ENCODE data around the gene NMRAL1.

NMRAL1 gene

GRCh38 chr16:4515611-4516233 is 41.3 kb upstream of the NMRAL1 start:
- Histone ChIP-seq H3K4me2 (ENCODE audit: low read depth, low read length, poor library complexity, severe bottlenecking) (no peak overlapping the region), H3K9me3 (ENCODE audit: insufficient read depth, low read length) (no peaks in the 10 kb centered on the region), H3K36me3 (ENCODE audit: low read length) (no peaks in the 10 kb centered on the region), H3K4me3 (ENCODE audit: insufficient read depth, low read length, poor library complexity, severe bottlenecking) (no peak overlapping the region), H3K9ac (ENCODE audit: low read length) (no peak overlapping the region), H3K79me2 (ENCODE audit: insufficient read depth, low read length) (no peaks in the 10 kb centered on the region), H4K20me1 (ENCODE audit: low read depth, low read length) (no peaks in the 10 kb centered on the region), H3K27me3 (ENCODE audit: low read length) (no peaks in the 10 kb centered on the region), H3F3A (ENCODE audit: insufficient read depth) (peaks cover 10% of the 10 kb centered on the region; the same call in 1 of the 2 replicates), H2AFZ (ENCODE audit: low read depth, low read length, severe bottlenecking) (no peak overlapping the region), H3K27ac (ENCODE audit: low read depth, low read length) (no peak overlapping the region), H3K9me2 (replicated peaks; ENCODE audit: insufficient read depth, low read length) (no peaks in the 10 kb centered on the region)
- no peak for TF ChIP-seq EZH2phosphoT487 (conservative IDR thresholded peaks at IDR 0.05; ENCODE audit: low read length)
- no peak for TF ChIP-seq CTCF (IDR thresholded peaks at IDR 0.05; ENCODE audit: insufficient read depth, low read length, poor library complexity, severe bottlenecking)

- Histone ChIP-seq H3K9ac (ENCODE audit: low read length) (no peak overlapping the region), H3K27me3 (ENCODE audit: low read length) (no peaks in the 10 kb centered on the region), H3K79me2 (ENCODE audit: insufficient read depth, low read length) (no peaks in the 10 kb centered on the region), H3K9me2 (replicated peaks; ENCODE audit: insufficient read depth, low read length) (no peaks in the 10 kb centered on the region), H3F3A (ENCODE audit: insufficient read depth) (peaks cover 10% of the 10 kb centered on the region; the same call in 1 of the 2 replicates), H3K27ac (ENCODE audit: low read depth, low read length) (no peak overlapping the region), H2AFZ (ENCODE audit: low read depth, low read length, severe bottlenecking) (no peak overlapping the region), H3K4me2 (ENCODE audit: low read depth, low read length, poor library complexity, severe bottlenecking) (no peak overlapping the region), H3K36me3 (ENCODE audit: low read length) (no peaks in the 10 kb centered on the region), H3K9me3 (ENCODE audit: insufficient read depth, low read length) (no peaks in the 10 kb centered on the region), H4K20me1 (ENCODE audit: low read depth, low read length) (no peaks in the 10 kb centered on the region), H3K4me3 (ENCODE audit: insufficient read depth, low read length, poor library complexity, severe bottlenecking) (no peak overlapping the region)
- no peak for TF ChIP-seq EZH2phosphoT487 (conservative IDR thresholded peaks at IDR 0.05; ENCODE audit: low read length)
- TF ChIP-seq CTCF (IDR thresholded peaks at IDR 0.05; ENCODE audit: insufficient read depth, low read length, poor library complexity, severe bottlenecking): no peak
Observed at GRCh38 chr16:4514606-4515005, 40.2 kb upstream of the NMRAL1 start.

- no peaks in the 10 kb centered on the region for H3K27me3 ChIP-seq (ENCODE audit: low read length)
- no peaks in the 10 kb centered on the region for H3K9me2 ChIP-seq (replicated peaks; ENCODE audit: insufficient read depth, low read length)
- TF ChIP-seq EZH2phosphoT487 (conservative IDR thresholded peaks at IDR 0.05; ENCODE audit: low read length): no peak
- TF ChIP-seq CTCF (IDR thresholded peaks at IDR 0.05; ENCODE audit: insufficient read depth, low read length, poor library complexity, severe bottlenecking): no peak
- H3K36me3 ChIP-seq (ENCODE audit: low read length): no peaks in the 10 kb centered on the region
- no peak overlapping the region for H3K4me3 ChIP-seq (ENCODE audit: insufficient read depth, low read length, poor library complexity, severe bottlenecking)
- no peak overlapping the region for H3K27ac ChIP-seq (ENCODE audit: low read depth, low read length)
- H3K79me2 ChIP-seq (ENCODE audit: insufficient read depth, low read length): no peaks in the 10 kb centered on the region
- peaks cover 10% of the 10 kb centered on the region; the same call in 1 of the 2 replicates for H3F3A ChIP-seq (ENCODE audit: insufficient read depth)
- no peak overlapping the region for H3K9ac ChIP-seq (ENCODE audit: low read length)
- no peaks in the 10 kb centered on the region for H4K20me1 ChIP-seq (ENCODE audit: low read depth, low read length)
- no peak overlapping the region for H3K4me2 ChIP-seq (ENCODE audit: low read depth, low read length, poor library complexity, severe bottlenecking)
- H2AFZ ChIP-seq (ENCODE audit: low read depth, low read length, severe bottlenecking): no peak overlapping the region
- H3K9me3 ChIP-seq (ENCODE audit: insufficient read depth, low read length): no peaks in the 10 kb centered on the region
Observed at GRCh38 chr16:4513881-4514280, 39.5 kb upstream of the NMRAL1 start.

All from SU-DHL-6 (cell line).